ENCODE data around the gene FFAR1.

DNA sequence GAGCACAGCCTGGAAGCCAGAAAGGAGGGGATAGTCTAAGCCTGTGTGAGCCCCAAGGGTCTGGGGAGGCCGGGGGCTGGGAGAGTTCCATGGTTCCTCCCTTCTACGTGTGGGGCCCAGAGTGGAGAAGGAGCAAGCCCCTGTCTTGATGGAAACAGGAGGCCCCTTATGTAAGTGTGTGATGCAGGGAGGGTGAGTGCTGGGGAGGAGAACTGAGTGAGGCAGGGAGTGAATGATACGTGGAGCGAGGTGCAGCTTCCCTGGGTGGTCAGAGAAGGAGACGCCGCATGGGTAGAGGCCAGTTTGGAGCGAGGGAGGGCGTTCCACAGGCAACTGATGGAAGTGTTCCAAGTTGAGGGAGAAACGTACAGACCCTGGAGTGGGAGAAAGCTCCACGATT is 39.8 kb upstream of the FFAR1 start:
- TF ChIP-seq CTCF (IDR thresholded peaks at IDR 0.05), result no peak
- no peak for TF ChIP-seq ZFX (IDR thresholded peaks at IDR 0.05; ENCODE audit: borderline replicate concordance)

Measured in 22Rv1 (cell line).